Gastrocnemius medialis (tissue), 4 donors: Measurements from ENCODE around the gene CAMK2N2.

Experiments
- CTCF ChIP-seq, 5 experiments: fragments of 450-650 bp in 3 of 5; fragments of 200-600 bp in 2 of 5; sonication (generic) in 2 of 5; IDR thresholded peaks in 4 of 5; conservative IDR thresholded peaks in 1 of 5; 1 replicate in 4 of 5; 2 replicates in 1 of 5; pipeline ENCODE4 v1.5.1; 2016 to 2019; ENCODE audit warnings: antibody characterized with exemption in 5 of 5, mild to moderate bottlenecking in 3 of 5, moderate library complexity in 3 of 5
- POLR2A ChIP-seq, 2 donors: fragments of 450-650 bp; IDR thresholded peaks; one replicate each; pipeline ENCODE4 v1.6.1; 2017; ENCODE audit warnings: antibody characterized with exemption in 2 of 2, mild to moderate bottlenecking in 2 of 2, moderate library complexity in 2 of 2

- TF ChIP-seq POLR2A (IDR thresholded peaks at IDR 0.05) (no peak), CTCF (IDR thresholded peaks at IDR 0.05 in 4 of 5, conservative IDR thresholded peaks at IDR 0.05 in 1 of 5) (no peak)
These were observed 1.3 kb downstream of the CAMK2N2 start for GRCh38 chr3:184259878-184260723.
